ENCODE data around the gene CCSER2.
"Not testable (repeated sequence)": the region's sequence is repeated elsewhere in the genome, so short reads cannot be mapped to it uniquely, and the experiment has no call there.

Gene CCSER2

GRCh38 chr10:84528526-84528925, 200.1 kb downstream of the CCSER2 start:
- not testable (repeated sequence) for DNase-seq (ENCODE audit: low read depth, low spot score); H3K4me3 ChIP-seq (ENCODE audit: low read length)

- no peak for DNase-seq (ENCODE audit: low read depth, low spot score)
- no peak overlapping the region for H3K4me3 ChIP-seq (ENCODE audit: low read length)
Measured at GRCh38 chr10:84530724-84531325, 202.4 kb downstream of the CCSER2 start.

GRCh38 chr10:84531396-84531795, 203.0 kb downstream of the CCSER2 start:
- H3K4me3 ChIP-seq (ENCODE audit: low read length), result no peak overlapping the region
- no peak for DNase-seq (ENCODE audit: low read depth, low spot score)

DNA sequence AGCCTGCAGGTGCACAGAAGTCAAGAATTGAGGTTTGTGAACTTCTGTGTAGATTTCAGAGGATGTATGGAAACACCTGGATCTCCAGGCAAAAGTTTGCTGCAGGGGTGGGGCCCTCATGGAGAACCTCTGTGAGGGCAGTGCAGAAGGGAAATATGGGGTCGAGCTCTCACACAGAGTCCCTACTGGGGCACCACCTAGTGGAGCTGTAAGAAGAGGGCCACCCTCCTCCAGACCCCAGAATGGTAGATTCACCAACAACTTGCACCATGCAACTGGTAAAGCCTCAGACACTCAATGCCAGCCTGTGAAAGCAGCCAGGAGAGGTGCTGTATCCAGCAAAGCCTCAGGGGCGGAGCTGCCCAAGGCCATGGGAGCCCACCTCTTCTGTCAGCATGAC, 205.8 kb downstream of the CCSER2 start:
- peak; percentile 11 for DNase-seq (ENCODE audit: low read depth, low spot score)
- no peak overlapping the region for H3K4me3 ChIP-seq (ENCODE audit: low read length)

GRCh38 chr10:84537447-84537931, 209.1 kb downstream of the CCSER2 start:
- no peak overlapping the region for H3K4me3 ChIP-seq (ENCODE audit: low read length)
- peak; percentile 36 for DNase-seq (ENCODE audit: low read depth, low spot score)

DNA sequence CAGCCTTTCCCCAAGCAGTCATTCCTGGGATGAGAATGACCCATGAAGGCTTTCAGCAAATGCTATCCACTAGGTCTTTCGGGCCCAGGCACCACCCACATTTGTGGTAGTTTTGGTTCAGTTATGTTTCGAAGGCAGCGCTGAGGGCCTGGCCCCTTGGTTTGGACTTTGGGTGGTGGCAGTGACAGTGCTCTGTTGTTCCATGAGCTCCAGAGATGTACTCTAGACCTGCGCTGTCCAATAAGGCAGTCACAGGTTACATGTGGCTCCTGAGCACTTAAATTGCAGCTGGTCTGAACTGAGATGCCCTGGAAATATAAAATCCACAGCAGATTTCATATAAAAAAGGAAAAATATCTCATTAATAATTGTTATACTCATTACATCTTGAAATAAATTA, 209.6 kb downstream of the CCSER2 start:
- DNase-seq (ENCODE audit: low read depth, low spot score), result no peak
- H3K4me3 ChIP-seq (ENCODE audit: low read length), result no peak overlapping the region

DNA sequence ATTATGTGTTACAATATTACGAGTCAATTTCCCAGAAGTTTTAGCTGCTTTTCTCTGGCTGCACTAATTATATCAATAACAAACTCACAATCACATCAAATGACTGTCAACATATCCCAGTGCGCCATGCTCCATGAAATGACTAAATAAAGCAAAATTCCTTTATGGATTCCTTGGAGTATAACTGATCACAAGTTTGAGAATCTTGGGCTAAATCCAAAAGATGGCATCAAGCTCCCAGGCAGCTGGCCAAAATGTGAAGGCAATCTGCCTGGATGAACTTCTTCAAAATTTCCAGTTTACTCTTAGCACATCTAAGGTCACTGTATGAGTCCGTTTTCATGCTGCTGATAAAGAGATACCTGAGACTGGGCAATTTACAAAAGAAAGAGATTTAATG, 210.8 kb downstream of the CCSER2 start:
- DNase-seq (ENCODE audit: low read depth, low spot score), result no peak
- no peak overlapping the region for H3K4me3 ChIP-seq (ENCODE audit: low read length)

GRCh38 chr10:84540022-84540616, 211.7 kb downstream of the CCSER2 start:
- H3K4me3 ChIP-seq (ENCODE audit: low read length), result no peak overlapping the region
- no peak for DNase-seq (ENCODE audit: low read depth, low spot score)

GRCh38 chr10:84540617-84541288, 212.4 kb downstream of the CCSER2 start:
- peak overlapping the region; percentile 28; the same call in 1 of the 2 replicates for H3K4me3 ChIP-seq (ENCODE audit: low read length)
- peak; percentile 14 for DNase-seq (ENCODE audit: low read depth, low spot score)

- DNase-seq (ENCODE audit: low read depth, low spot score), result no peak
- H3K4me3 ChIP-seq (ENCODE audit: low read length), result no peak overlapping the region
Measured at GRCh38 chr10:84541289-84541637, 212.9 kb downstream of the CCSER2 start.

DNA sequence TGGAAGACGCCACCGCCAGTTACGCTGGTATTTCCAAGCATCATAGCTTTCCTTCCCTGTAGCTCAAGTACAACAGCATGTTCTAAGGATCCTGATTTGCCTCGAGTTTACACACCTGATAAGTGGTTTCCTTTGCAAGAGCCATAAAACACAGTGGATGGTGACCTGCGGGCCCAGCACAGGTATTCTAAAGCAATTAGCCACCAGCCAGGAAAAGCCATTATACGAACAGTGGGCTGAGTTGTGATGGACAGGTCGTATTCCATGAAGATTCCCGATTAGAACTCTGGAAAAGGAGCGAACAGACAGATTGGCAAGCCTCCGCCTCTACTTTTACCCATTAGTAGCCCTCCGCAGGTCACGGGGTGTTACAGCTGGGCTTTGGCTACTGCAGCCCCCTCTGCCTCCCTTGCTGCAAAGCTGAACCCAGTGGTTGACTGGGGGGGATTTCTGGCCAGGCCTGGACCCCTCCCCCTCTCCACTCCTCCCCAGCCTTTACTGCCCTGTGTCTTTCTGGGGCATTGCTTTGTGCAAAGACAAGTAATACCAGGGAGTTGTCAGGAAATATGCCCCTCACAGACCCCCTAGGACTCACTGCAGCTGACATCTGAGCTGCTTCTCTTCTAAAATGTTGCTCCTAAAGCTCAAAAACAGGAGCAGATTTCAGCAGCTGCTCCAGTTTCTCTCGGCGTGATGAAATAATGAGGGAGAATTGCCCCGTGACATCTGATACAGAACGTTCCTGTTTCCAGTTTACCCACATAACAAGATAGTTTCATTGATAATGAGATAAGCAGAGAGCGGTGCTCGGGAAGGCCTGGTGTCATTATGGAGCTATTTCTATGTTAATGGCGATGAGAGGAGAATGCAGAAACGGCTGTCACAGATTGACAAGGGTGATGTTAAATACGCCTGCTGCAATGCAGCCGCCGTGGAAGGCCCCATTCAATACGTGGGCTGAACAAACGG, 214.4 kb downstream of the CCSER2 start:
- DNase-seq (ENCODE audit: low read depth, low spot score), result no peak
- H3K4me3 ChIP-seq (ENCODE audit: low read length), result no peak overlapping the region

GRCh38 chr10:84543948-84544347, 215.6 kb downstream of the CCSER2 start:
- DNase-seq (ENCODE audit: low read depth, low spot score), result no peak

DNA sequence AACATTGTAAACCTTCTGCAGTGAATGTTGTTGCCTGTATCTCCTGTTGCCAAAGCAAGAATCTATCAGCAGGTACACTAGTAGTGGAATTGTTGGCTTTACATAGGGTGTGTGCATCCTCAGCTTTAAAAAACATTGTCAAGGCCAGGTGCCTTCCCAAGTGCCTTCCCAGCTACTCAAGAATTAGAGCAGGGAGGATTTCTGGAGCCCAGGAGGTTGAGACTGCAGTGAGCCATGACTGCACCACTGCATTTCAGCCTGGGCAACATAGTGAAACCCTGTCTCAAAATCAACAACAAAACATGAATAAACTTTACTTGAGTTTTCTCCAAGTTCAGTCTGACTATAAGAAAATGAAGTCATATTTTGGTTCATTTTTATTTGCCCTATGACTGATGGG, 217.3 kb downstream of the CCSER2 start:
- no peak for DNase-seq (ENCODE audit: low read depth, low spot score)
- no peak overlapping the region for H3K4me3 ChIP-seq (ENCODE audit: low read length)

More at GRCh38 chr10:84543948-84544347, 215.6 kb downstream of the CCSER2 start:
- H3K4me3 ChIP-seq (ENCODE audit: low read length), result no peak overlapping the region

GRCh38 chr10:84546609-84547008, 218.2 kb downstream of the CCSER2 start:
- no peak for DNase-seq (ENCODE audit: low read depth, low spot score)
- H3K4me3 ChIP-seq (ENCODE audit: low read length), result no peak overlapping the region

DNA sequence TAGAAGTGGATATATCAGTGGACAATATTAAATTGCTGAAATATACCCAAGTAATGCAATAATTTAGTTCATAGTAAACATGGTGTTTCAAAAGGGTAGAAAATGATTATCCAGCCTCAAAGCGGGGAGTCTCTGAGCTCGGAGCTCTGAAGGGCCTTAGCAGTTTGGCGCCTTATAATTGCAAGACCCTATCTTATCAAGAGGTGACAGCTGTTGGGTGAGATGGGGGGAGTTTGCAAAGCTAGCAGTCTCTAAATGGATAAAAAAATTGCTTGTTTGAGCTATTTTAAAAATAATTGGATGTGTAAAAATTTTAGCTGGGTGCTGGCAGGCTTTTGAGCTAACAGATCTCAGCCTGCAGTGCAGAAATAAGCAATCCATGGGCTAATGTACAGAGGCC, 219.2 kb downstream of the CCSER2 start:
- DNase-seq (ENCODE audit: low read depth, low spot score), result no peak
- no peak overlapping the region for H3K4me3 ChIP-seq (ENCODE audit: low read length)

- no peak overlapping the region for H3K4me3 ChIP-seq (ENCODE audit: low read length)
- DNase-seq (ENCODE audit: low read depth, low spot score), result no peak
Measured at GRCh38 chr10:84548869-84549268, 220.5 kb downstream of the CCSER2 start.

DNA sequence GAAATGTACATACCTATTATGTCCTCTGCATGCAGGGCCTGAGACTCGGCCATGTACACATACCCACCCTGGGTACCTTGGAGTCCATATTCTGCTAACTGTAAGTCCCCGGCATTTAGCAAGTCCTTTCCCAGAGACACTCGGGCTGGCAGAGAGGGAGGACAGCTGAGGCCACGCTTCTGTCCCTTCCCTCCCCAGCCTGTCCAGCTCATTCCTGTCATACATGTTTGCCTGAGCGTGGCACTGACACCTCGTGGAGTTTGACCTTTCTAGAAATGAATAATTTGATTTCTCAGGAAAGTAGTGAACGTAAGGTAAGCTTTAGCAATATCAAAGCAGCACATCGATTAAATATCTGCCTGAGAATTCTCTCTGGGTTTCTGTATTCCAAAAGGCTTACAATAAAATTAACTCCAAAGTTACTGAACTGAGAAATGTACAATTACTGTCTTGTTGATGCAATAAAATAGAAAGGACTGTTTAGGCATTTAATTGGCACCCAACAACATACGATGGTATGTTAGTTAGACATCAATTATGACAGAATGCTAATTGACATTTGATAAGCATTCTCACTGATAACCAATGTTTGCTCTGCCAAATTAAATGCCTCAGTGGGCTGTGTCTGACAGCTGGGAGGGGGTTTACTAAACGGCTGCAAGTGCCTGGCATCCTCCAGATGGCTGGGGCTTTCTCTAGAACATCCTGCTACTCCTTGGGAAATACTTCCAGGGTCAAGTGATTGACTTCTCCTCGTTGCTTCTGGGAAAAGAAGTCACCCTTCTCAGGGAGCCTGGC, 221.2 kb downstream of the CCSER2 start:
- DNase-seq (ENCODE audit: low read depth, low spot score), result no peak
- H3K4me3 ChIP-seq (ENCODE audit: low read length), result no peak overlapping the region

DNA sequence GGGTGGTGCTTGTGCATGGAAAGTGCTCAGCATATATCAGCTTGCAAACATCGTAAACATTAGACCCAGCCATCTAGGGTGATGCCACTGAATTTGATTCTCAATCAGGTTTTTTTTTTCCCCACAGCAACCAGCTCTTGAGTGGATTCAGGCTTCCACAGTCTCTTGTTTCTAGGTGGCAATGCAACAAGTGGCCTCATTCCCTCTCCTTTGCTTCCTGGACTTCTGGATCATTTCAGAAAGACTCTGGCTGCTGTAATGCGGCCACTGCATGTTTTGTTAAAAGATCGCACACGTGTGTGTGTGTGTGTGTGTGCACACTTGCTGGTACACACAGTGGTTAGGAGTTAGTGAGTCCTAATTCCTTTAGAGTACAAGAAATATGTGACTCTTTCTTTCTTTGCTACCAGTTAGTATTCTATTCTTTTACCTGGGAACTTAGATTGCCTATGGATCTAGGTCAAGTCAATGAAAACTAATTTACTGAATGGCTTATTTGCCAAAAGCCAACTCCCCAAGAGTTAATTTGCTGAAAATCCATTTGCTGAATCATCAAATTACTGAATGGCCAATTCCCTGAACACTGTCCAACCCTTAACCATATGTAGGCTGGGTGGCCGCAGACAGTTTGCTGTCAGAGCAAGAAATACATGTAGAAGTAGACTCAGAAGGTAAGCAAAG, 222.5 kb downstream of the CCSER2 start:
- H3K4me3 ChIP-seq (ENCODE audit: low read length), result no peak overlapping the region
- no peak for DNase-seq (ENCODE audit: low read depth, low spot score)
